NCI-H2029 (cell line): Measurements from ENCODE around the gene IL37.

Experiments
- DNase-seq: peaks from one replicate; lab custom pipeline; 2025; lab: John Stamatoyannopoulos, UW

The IL37 gene

GRCh38 chr2:112960230-112960825 is 49.4 kb downstream of the IL37 start:
- no peak for DNase-seq

GRCh38 chr2:112962308-112963175 is 51.6 kb downstream of the IL37 start:
- DNase-seq: no peak

GRCh38 chr2:112967023-112967422 is 56.1 kb downstream of the IL37 start:
- no peak for DNase-seq
